GM23248 (cell line): ENCODE results near the gene GLIS2. TPM values are rescaled to one million over a fixed set of nuclear protein-coding genes. Genes with fewer than 3 reads are reported as not detected.

Experiments
- DNase-seq: peaks from one replicate; pipeline ENCODE4 v3.0.0-alpha.2; 2015
- H2AFZ ChIP-seq: fragments of 200-600 bp; sonication (generic); 2 replicates; pipeline ENCODE4 v1.6.1; 2016; ENCODE audit warnings: antibody characterized with exemption
- H3F3A ChIP-seq: fragments of 200-600 bp; sonication (generic); 2 replicates; pipeline ENCODE4 v1.6.1; 2016; ENCODE audit warnings: mild to moderate bottlenecking, antibody characterized with exemption, mixed run types; ENCODE audit not compliant: insufficient read depth
- H3K27ac ChIP-seq: fragments of 200-600 bp; sonication (generic); 2 replicates; pipeline ENCODE4 v1.5.1; 2016; ENCODE audit warnings: mild to moderate bottlenecking
- H3K27me3 ChIP-seq: fragments of 200-600 bp; sonication (generic); replicated peaks from 2 replicates; pipeline ENCODE4 v1.6.1; 2016; ENCODE audit warnings: mild to moderate bottlenecking; ENCODE audit not compliant: insufficient read depth
- H3K36me3 ChIP-seq: fragments of 200-600 bp; sonication (generic); 2 replicates; pipeline ENCODE4 v1.6.1; 2016; ENCODE audit warnings: low read depth, mild to moderate bottlenecking
- H3K4me1 ChIP-seq: fragments of 200-600 bp; sonication (generic); 2 replicates; pipeline ENCODE4 v1.6.1; 2016; ENCODE audit warnings: mild to moderate bottlenecking; ENCODE audit not compliant: insufficient read depth
- H3K4me2 ChIP-seq: fragments of 200-600 bp; sonication (generic); one replicate; pipeline ENCODE4 v1.6.1; 2016; ENCODE audit warnings: mild to moderate bottlenecking; ENCODE audit not compliant: unreplicated experiment
- H3K4me3 ChIP-seq: fragments of 200-600 bp; sonication (generic); 2 replicates; pipeline ENCODE4 v1.5.1; 2016; ENCODE audit warnings: mild to moderate bottlenecking
- H3K79me2 ChIP-seq: fragments of 200-600 bp; sonication (generic); 2 replicates; pipeline ENCODE4 v1.6.1; 2016; ENCODE audit warnings: mild to moderate bottlenecking; ENCODE audit not compliant: insufficient read depth
- H3K9ac ChIP-seq: fragments of 200-600 bp; sonication (generic); 2 replicates; pipeline ENCODE4 v1.6.1; 2016; ENCODE audit warnings: mild to moderate bottlenecking
- H3K9me2 ChIP-seq: fragments of 200-600 bp; sonication (generic); 2 replicates; pipeline ENCODE4 v1.6.1; 2016; ENCODE audit warnings: mixed run types, mild to moderate bottlenecking, moderate library complexity; ENCODE audit not compliant: insufficient read depth
- H3K9me3 ChIP-seq: fragments of 200-600 bp; sonication (generic); one replicate; pipeline ENCODE4 v1.6.1; 2017; ENCODE audit warnings: low read depth
- H4K20me1 ChIP-seq: fragments of 200-600 bp; sonication (generic); 2 replicates; pipeline ENCODE4 v1.6.0; 2016; ENCODE audit not compliant: insufficient read depth
- EZH2 ChIP-seq: fragments of 200-600 bp; sonication (generic); IDR thresholded peaks from 2 replicates; pipeline ENCODE4 v1.6.1; 2018; ENCODE audit warnings: antibody characterized with exemption, mild to moderate bottlenecking; ENCODE audit not compliant: insufficient read depth, poor library complexity, severe bottlenecking
- EZH2phosphoT487 ChIP-seq: fragments of 200-600 bp; sonication (generic); IDR thresholded peaks from 2 replicates; pipeline ENCODE4 v1.6.1; 2018; ENCODE audit warnings: antibody characterized with exemption, moderate library complexity, mild to moderate bottlenecking, low read depth; ENCODE audit not compliant: insufficient read depth
- WGBS, 2 experiments: methylation state at CpG; one replicate each; pipeline ENCODE4 v1.1.6; 2015 to 2017; ENCODE audit warnings: low lambda C conversion rate in 2 of 2, low coverage in 1 of 2; ENCODE audit errors: missing lambda C conversion rate in 2 of 2; 5-methylcytosine and 5-hydroxymethylcytosine counted together
- in situ Hi-C: fragments of 300-500 bp; cut with MboI; formaldehyde crosslinking; loops from 2 replicates; pipeline ENCODE4 v1.15.0; 2020
- polyA plus RNA-seq: library from polyadenylated mRNA; unstranded; fragments of >200 nt; fragmentation: Nextera tagmentation; extraction: Ambion mirVana; gene quantifications from 2 replicates; pipeline ENCODE4 v1.2.1, GENCODE V29; 2016
- total RNA-seq: library from RNA; depleted of rRNA; stranded (reverse); fragments of >200 nt; shearing (Covaris generic); gene quantifications from 2 replicates; pipeline ENCODE4 v1.2.3, GENCODE V29; 2014

GLIS2 gene
- total and polyA plus RNA-seq, 2 experiments from 2014 or later, result 2.9 to 6.8 TPM

DNA sequence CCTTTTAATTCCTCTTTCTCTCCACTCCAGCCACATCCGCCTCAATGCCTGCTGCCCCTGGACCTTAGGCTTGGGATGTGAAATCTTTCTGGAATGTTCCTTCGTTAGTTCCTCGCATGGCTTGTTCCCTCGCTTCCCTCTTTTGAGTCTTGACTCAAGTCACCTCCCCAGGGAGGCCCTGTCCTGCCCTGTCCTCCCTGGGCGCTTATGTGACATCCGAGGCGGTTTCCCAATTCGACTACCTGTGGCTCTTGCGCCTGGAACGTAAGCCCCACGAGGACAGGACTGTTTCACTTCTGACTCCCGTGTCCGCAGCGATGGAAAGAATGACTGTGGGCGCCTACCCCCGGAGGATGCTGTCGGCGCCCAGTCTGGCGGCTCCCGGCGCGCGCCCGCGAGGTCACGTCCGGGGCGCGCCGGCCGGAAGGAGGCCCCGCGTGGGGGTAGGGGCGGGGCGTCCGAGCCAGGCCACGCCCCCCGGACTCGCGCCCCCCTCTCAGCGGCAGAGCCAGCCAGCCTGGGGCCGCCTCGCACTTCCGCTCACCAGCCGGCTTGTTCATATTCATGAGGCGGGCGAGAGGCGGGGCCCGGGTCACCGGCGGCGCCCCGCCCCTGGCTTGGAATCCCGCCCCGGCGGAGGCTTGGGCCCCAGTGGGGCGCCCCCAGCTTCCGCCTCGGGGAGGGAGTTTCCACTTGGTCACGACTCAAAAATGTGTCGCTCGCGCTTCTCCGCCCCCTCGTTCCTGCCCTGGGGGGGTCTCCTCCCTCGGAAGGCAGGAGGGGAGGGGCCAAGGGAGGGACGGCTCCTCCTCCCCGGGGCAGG, 8.4 kb upstream of the GLIS2 start:
- in situ Hi-C loops, result no loop called here
- H3K9me2 ChIP-seq, result no peaks in the 10 kb centered on the region
- no peaks in the 10 kb centered on the region for H3K36me3 ChIP-seq
- H3K27ac ChIP-seq, result peak overlapping the region; percentile 39
- no peaks in the 10 kb centered on the region for H4K20me1 ChIP-seq
- no peaks in the 10 kb centered on the region for H3K27me3 ChIP-seq
- peak; percentile 93 for DNase-seq
- TF ChIP-seq EZH2, result no peak
- no peak for TF ChIP-seq EZH2phosphoT487
- H3K79me2 ChIP-seq, result no peaks in the 10 kb centered on the region
- no peaks in the 10 kb centered on the region for H3K4me1 ChIP-seq
- H3K4me3 ChIP-seq, result peak overlapping the region; percentile 66
- peak overlapping the region; percentile 75 for H2AFZ ChIP-seq
- peak overlapping the region; percentile 48; the same call in 1 of the 2 replicates for H3K9ac ChIP-seq
- H3F3A ChIP-seq, result peaks cover 13% of the 10 kb centered on the region
- H3K9me3 ChIP-seq, result no peaks in the 10 kb centered on the region
- peak overlapping the region; percentile 62 for H3K4me2 ChIP-seq
- WGBS, 2 experiments, result 17 to 19% methylated on average over 34 to 65 of the region's 68 CpGs

DNA sequence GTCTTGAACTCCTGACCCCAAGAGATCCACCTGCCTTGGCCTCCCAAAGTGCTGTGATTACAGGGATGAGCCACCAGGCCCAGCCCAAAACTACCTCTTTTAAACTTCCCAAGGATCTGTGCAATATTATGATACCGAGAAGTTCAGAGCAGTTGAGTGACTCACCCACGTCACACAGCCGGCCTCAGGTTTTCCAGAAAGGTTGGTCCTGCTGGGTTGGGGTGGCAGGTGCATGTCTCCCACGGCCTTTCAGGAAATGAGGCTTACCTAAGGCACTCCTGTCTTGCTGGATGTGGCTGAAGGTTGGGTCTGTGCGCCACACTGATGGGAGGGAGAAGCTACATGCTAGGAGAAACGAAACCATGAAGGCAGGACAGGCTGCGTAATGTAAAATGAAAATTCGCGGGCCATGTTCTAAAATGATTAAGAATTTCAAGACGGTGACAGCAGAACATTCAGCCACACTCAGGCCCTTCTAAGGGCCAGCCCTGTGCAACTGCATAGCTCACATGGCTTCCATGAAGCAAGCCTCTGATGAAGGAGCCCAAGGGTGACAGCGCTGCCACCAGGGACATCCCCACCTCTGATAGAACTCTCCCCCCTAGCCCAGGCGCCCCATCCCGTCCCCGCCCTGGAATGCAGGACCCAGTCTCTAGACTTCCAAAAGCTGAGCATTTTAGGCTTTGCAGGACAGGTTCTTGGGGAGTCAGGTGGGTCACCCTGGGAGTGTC, 6.6 kb upstream of the GLIS2 start:
- Histone ChIP-seq H3K9me2 (no peaks in the 10 kb centered on the region), H3K4me1 (no peaks in the 10 kb centered on the region), H2AFZ (no peak overlapping the region), H3K36me3 (no peaks in the 10 kb centered on the region), H3K27me3 (no peaks in the 10 kb centered on the region), H3K9me3 (no peaks in the 10 kb centered on the region), H3K4me2 (no peak overlapping the region), H3K27ac (no peak overlapping the region), H3K4me3 (no peak overlapping the region), H4K20me1 (no peaks in the 10 kb centered on the region), H3F3A (peaks cover 14% of the 10 kb centered on the region), H3K79me2 (no peaks in the 10 kb centered on the region), H3K9ac (no peak overlapping the region)
- no peak for DNase-seq
- WGBS, 2 experiments, result 94 to 96% methylated on average over 14 of the region's 14 CpGs
- TF ChIP-seq EZH2phosphoT487 (no peak), EZH2 (no peak)
- in situ Hi-C loops, result no loop called here

DNA sequence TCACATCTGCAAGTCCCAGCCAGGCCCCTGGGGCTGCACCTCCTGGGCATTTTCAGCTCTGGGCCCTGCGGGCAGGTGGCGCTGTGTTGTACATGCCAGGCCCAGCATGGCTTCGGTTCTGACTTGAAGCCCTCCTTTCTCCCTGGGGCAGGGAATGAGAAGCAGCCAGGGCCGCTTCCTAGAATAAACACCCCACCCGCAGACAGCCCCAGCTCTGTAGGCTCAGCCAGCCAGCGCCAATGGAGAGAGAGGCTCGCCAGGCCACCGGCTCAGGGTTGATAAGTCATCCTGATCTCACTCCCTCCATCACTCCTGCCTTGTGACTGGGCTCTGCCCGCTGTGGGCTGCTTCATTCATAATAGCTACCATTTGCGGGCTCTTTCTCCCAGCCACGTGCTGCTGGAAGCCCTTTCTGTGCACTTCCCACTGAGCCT, 6.0 kb upstream of the GLIS2 start:
- 56 to 59% methylated on average over 11 of the region's 11 CpGs for WGBS, 2 experiments
- Histone ChIP-seq H3K9ac (no peak overlapping the region), H4K20me1 (no peaks in the 10 kb centered on the region), H3K79me2 (no peaks in the 10 kb centered on the region), H3K9me2 (no peaks in the 10 kb centered on the region), H3K27ac (peak overlapping the region; percentile 50), H3K4me3 (no peak overlapping the region), H3K4me2 (no peak overlapping the region), H3K9me3 (no peaks in the 10 kb centered on the region), H3K36me3 (no peaks in the 10 kb centered on the region), H3K27me3 (no peaks in the 10 kb centered on the region), H3F3A (peaks cover 18% of the 10 kb centered on the region), H2AFZ (peak overlapping the region; percentile 50), H3K4me1 (no peaks in the 10 kb centered on the region)
- TF ChIP-seq EZH2, result no peak
- no peak for TF ChIP-seq EZH2phosphoT487
- DNase-seq, result peak; percentile 70
- in situ Hi-C loops, result no loop called here

DNA sequence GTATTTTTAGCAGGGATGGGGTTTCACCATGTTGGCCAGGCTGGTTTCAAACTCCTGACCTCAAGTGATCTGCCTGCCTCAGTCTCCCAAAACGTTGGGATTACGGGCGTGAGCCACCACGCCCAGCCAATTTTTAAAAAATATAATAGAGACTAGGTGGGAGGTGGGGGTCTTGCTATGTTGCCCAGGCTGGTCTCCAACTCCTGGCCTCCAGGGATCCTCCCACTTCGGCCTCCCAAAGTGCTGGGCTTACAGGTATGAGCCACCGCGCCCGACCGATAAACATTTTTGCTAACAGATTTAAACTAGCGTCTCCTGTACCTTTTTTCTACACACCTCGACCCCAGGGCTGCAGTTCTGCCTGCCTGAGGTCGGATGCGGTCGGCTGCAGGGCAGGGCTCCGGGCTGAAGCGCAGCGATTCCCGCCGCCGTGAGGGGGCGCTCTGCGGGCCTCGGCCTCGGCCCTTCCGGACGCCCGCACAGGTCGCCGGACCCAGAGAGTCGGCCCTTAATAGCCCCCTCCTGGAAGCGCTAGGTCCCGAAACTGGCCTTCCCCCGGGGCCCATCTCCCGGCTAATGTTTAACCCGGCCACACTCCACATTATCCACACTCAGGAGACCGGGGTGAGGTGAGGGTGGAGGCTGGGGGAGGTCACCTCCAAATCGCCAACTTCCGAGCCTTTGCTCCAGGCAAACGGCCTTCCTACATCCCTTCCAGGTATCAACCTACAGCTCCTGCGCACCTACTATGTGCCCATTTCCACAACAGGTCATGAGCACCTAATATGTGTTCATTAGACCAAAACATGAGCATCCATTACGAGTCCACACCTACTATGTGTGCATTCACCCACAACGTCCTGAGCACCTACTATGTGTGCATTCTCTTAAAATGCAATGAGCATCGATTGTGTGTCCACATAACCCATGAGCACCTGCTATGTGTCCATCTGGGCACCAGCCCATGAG, 2.0 kb upstream of the GLIS2 start:
- Histone ChIP-seq H3K27me3 (no peaks in the 10 kb centered on the region), H3K9me2 (no peaks in the 10 kb centered on the region), H3K4me3 (no peak overlapping the region), H3K4me2 (no peak overlapping the region), H3F3A (peaks cover 17% of the 10 kb centered on the region), H3K4me1 (peaks cover 17% of the 10 kb centered on the region), H3K9me3 (no peaks in the 10 kb centered on the region), H2AFZ (no peak overlapping the region), H3K27ac (no peak overlapping the region), H3K9ac (no peak overlapping the region), H3K79me2 (peaks cover 26% of the 10 kb centered on the region), H4K20me1 (no peaks in the 10 kb centered on the region), H3K36me3 (no peaks in the 10 kb centered on the region)
- TF ChIP-seq EZH2 (no peak), EZH2phosphoT487 (no peak)
- in situ Hi-C loops, result no loop called here
- peak; percentile 52 for DNase-seq
- WGBS, 2 experiments, result 31 to 32% methylated on average over 43 of the region's 43 CpGs
